Measurements from ENCODE around the gene CERS6.
"Not testable (repeated sequence)": the region's sequence is repeated elsewhere in the genome, so short reads cannot be mapped to it uniquely, and the experiment has no call there.

Gene CERS6

GRCh38 chr2:168642873-168643272 is 186.8 kb downstream of the CERS6 start:
- DNase-seq (ENCODE audit: low spot score) = no peak

GRCh38 chr2:168643979-168644378 is 187.9 kb downstream of the CERS6 start:
- DNase-seq (ENCODE audit: low spot score) = no peak

- no peak for DNase-seq (ENCODE audit: low spot score)
These were observed 189.7 kb downstream of the CERS6 start for GRCh38 chr2:168645696-168646338.

- no peak for DNase-seq (ENCODE audit: low spot score)
These were observed 193.0 kb downstream of the CERS6 start for GRCh38 chr2:168649105-168649504.

GRCh38 chr2:168649562-168649961 is 193.5 kb downstream of the CERS6 start:
- DNase-seq (ENCODE audit: low spot score) = no peak

- no peak for DNase-seq (ENCODE audit: low spot score)
These were observed 194.1 kb downstream of the CERS6 start for GRCh38 chr2:168650139-168650538.

GRCh38 chr2:168650781-168651180 is 194.7 kb downstream of the CERS6 start:
- DNase-seq (ENCODE audit: low spot score) = no peak

- no peak for DNase-seq (ENCODE audit: low spot score)
These were observed 197.2 kb downstream of the CERS6 start for GRCh38 chr2:168652997-168653921.

- DNase-seq (ENCODE audit: low spot score) = no peak
These were observed 198.6 kb downstream of the CERS6 start for GRCh38 chr2:168654705-168655104.

- no peak for DNase-seq (ENCODE audit: low spot score)
These were observed 199.1 kb downstream of the CERS6 start for GRCh38 chr2:168655207-168655606.

- DNase-seq (ENCODE audit: low spot score) = not testable (repeated sequence)
These were observed 201.3 kb downstream of the CERS6 start for GRCh38 chr2:168657378-168657777.

GRCh38 chr2:168658706-168659105 is 202.6 kb downstream of the CERS6 start:
- no peak for DNase-seq (ENCODE audit: low spot score)

GRCh38 chr2:168660870-168661862 is 205.1 kb downstream of the CERS6 start:
- no peak for DNase-seq (ENCODE audit: low spot score)

GRCh38 chr2:168661863-168662256 is 205.8 kb downstream of the CERS6 start:
- DNase-seq (ENCODE audit: low spot score) = no peak

GRCh38 chr2:168662651-168663208 is 206.7 kb downstream of the CERS6 start:
- DNase-seq (ENCODE audit: low spot score) = no peak

GRCh38 chr2:168663993-168664392 is 207.9 kb downstream of the CERS6 start:
- no peak for DNase-seq (ENCODE audit: low spot score)

- not testable (repeated sequence) for DNase-seq (ENCODE audit: low spot score)
These were observed 208.6 kb downstream of the CERS6 start for GRCh38 chr2:168664715-168665114.

- DNase-seq (ENCODE audit: low spot score) = no peak
These were observed 210.3 kb downstream of the CERS6 start for GRCh38 chr2:168666339-168666738.

GRCh38 chr2:168667156-168667555 is 211.1 kb downstream of the CERS6 start:
- no peak for DNase-seq (ENCODE audit: low spot score)

GRCh38 chr2:168669151-168669550 is 213.1 kb downstream of the CERS6 start:
- no peak for DNase-seq (ENCODE audit: low spot score)

GRCh38 chr2:168670478-168670877 is 214.4 kb downstream of the CERS6 start:
- no peak for DNase-seq (ENCODE audit: low spot score)

- DNase-seq (ENCODE audit: low spot score) = peak; percentile 16
These were observed 215.9 kb downstream of the CERS6 start for GRCh38 chr2:168671932-168672331.
